ENCODE measurements around the gene PLVAP. TPM values are rescaled to one million over a fixed set of nuclear protein-coding genes. Genes with fewer than 3 reads are reported as not detected.

Gene PLVAP
- total and polyA plus RNA-seq, 2 donors (not counting 3 experiments of a cell fraction or from before 2014, with no cell fraction given) = 5.7 to 16.9 TPM

DNA sequence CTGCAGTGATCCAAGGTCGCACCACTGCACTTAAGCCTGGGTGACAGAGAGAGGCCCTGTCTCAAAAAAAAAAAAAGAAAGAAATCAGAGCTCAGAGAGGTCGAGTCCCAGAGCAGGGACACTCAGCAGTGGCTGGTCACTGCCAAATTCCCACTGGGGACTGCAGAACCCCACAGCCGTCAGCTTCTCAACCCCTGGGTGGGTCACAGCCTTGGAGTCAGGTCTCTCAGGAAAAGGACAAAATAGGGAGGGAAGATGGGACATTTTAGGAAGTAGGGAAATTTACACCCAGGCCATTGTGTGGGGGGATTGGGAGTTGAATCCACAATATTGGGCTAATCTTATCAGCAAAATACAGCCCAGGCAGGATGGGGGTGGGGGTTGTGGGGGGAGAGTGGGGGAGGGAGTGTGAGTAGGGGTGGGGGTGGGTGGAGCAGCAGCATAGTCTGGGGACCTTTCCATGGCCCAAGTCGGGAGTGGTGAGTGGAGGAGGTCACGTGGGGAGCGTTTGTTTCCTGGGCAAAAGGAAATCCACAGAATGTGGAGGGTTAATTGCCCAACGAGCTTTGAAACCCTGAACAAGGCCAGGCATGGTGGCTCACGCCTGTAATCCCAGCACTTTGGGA is 21.9 kb upstream of the PLVAP start:
- CTCF ChIA-PET = interaction anchor here (0.8 to 1.1 kb wide), 3 partner anchors 13 to 48 kb away, joined by 3 to 4 read pairs (median 3); partner anchors contain the start of gene MVB12A
- FAIRE-seq = no peak
- BruUV-seq (replicated peaks) = no TSS peak

More for the DNA sequence above, 21.9 kb upstream of the PLVAP start:
- intact Hi-C loops (cut with micrococcal nuclease) = no loop called here
- dilution Hi-C loops (cut with MboI; ENCODE audit: extremely low pct_ligation_motif_present, low sequenced_read_pairs) = no loop called here
- Histone ChIP-seq H4K20me1 (replicated peaks; ENCODE audit: control insufficient read depth, extremely low read depth, insufficient read depth, low read length) (no peaks in the 10 kb centered on the region), H3K79me2 (ENCODE audit: control insufficient read depth, insufficient read depth, low read length) (no peaks in the 10 kb centered on the region), H3K4me1 (ENCODE audit: control insufficient read depth, extremely low read depth, insufficient read depth, low read length) (peaks cover 4% of the 10 kb centered on the region), H3K9me3 (replicated peaks; ENCODE audit: control insufficient read depth, insufficient read depth, low read length) (no peaks in the 10 kb centered on the region), H3K9ac (replicated peaks; ENCODE audit: extremely low read depth, insufficient read depth, low read length) (no peak overlapping the region), H3K4me2 (ENCODE audit: insufficient read depth, low read length) (no peak overlapping the region), H3K27me3 (ENCODE audit: control insufficient read depth in 2 of 2, insufficient read depth in 2 of 2, low read length in 2 of 2) (no peaks in the 10 kb centered on the region), H2AFZ (ENCODE audit: low read depth, low read length) (no peak overlapping the region), H3K27ac (ENCODE audit: insufficient read depth, low read depth, low read length) (no peak overlapping the region), H3K9me1 (replicated peaks; ENCODE audit: control insufficient read depth, extremely low read depth, insufficient read depth, low read length) (no peaks in the 10 kb centered on the region), H3K36me3 (ENCODE audit: control insufficient read depth in 2 of 2, extremely low read depth in 1 of 2, insufficient read depth in 2 of 2, low read length in 2 of 2) (no peaks in the 10 kb centered on the region), H3K4me3 (replicated peaks in 1 of 3; ENCODE audit: insufficient read depth in 1 of 3, low read depth in 1 of 3, low read length in 3 of 3) (no peak overlapping the region)
- POLR2A ChIA-PET = interaction anchor here (0.8 kb wide), 1 partner anchor 226 kb away, joined by 5 read pairs; no protein-coding TSS in a partner anchor
- no peak for TF ChIP-seq MYC (IDR thresholded peaks at IDR 0.05; ENCODE audit: low read depth, low read length)
- TF ChIP-seq POLR2A (IDR thresholded peaks at IDR 0.05; ENCODE audit: low read depth, low read length) = no peak
- TF ChIP-seq GATA2 (IDR thresholded peaks at IDR 0.05; ENCODE audit: insufficient read depth, insufficient read length, low read depth, low read length) = no peak
- TF ChIP-seq, protein P1, sequence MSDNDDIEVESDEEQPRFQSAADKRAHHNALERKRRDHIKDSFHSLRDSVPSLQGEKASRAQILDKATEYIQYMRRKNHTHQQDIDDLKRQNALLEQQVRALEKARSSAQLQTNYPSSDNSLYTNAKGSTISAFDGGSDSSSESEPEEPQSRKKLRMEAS (IDR thresholded peaks at IDR 0.05; ENCODE audit: insufficient read depth, insufficient read length) = no peak
- TF ChIP-seq, protein P2, sequence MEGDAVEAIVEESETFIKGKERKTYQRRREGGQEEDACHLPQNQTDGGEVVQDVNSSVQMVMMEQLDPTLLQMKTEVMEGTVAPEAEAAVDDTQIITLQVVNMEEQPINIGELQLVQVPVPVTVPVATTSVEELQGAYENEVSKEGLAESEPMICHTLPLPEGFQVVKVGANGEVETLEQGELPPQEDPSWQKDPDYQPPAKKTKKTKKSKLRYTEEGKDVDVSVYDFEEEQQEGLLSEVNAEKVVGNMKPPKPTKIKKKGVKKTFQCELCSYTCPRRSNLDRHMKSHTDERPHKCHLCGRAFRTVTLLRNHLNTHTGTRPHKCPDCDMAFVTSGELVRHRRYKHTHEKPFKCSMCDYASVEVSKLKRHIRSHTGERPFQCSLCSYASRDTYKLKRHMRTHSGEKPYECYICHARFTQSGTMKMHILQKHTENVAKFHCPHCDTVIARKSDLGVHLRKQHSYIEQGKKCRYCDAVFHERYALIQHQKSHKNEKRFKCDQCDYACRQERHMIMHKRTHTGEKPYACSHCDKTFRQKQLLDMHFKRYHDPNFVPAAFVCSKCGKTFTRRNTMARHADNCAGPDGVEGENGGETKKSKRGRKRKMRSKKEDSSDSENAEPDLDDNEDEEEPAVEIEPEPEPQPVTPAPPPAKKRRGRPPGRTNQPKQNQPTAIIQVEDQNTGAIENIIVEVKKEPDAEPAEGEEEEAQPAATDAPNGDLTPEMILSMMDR (IDR thresholded peaks at IDR 0.05; ENCODE audit: extremely low read depth in 1 of 2, insufficient read depth in 1 of 2, low read depth in 1 of 2, low read length in 2 of 2) = no peak
- TF ChIP-seq JUN (IDR thresholded peaks at IDR 0.05; ENCODE audit: borderline replicate concordance, insufficient read depth, insufficient read length, low read depth) = no peak
- TF ChIP-seq FOS (IDR thresholded peaks at IDR 0.05; ENCODE audit: borderline replicate concordance, insufficient read depth, low read length) = no peak
- TF ChIP-seq POLR2AphosphoS5 (IDR thresholded peaks at IDR 0.05; ENCODE audit: insufficient read depth, low read depth, low read length) = no peak
- no peak for TF ChIP-seq EZH2 (IDR thresholded peaks at IDR 0.05; ENCODE audit: borderline replicate concordance, low read depth, low read length, severe bottlenecking)
- no peak for DNase-seq (ENCODE audit: low read depth, low spot score)

Data from endothelial cell of umbilical vein (primary cell).